Suprapubic skin (tissue), 4 donors: ENCODE results near the gene EMC8. TPM values are rescaled to one million over a fixed set of nuclear protein-coding genes. Genes with fewer than 3 reads are reported as not detected.

ENCODE experiments used
- DNase-seq, 2 donors: peaks; one replicate each; pipeline ENCODE4 v3.0.0-alpha.2; 2019; ENCODE audit warnings: low spot score in 2 of 2
- H3K27ac ChIP-seq: fragments of 200-600 bp; sonication (generic); one replicate; pipeline ENCODE4 v1.5.1; 2019
- H3K27me3 ChIP-seq: fragments of 200-600 bp; sonication (generic); one replicate; pipeline ENCODE4 v1.5.1; 2019
- H3K36me3 ChIP-seq: fragments of 200-600 bp; sonication (generic); one replicate; pipeline ENCODE4 v1.5.1; 2019
- H3K4me1 ChIP-seq: fragments of 200-600 bp; sonication (generic); one replicate; pipeline ENCODE4 v1.5.1; 2019
- H3K4me3 ChIP-seq: fragments of 200-600 bp; sonication (generic); one replicate; pipeline ENCODE4 v1.5.1; 2019; ENCODE audit warnings: mild to moderate bottlenecking
- H3K9me3 ChIP-seq: fragments of 200-600 bp; sonication (generic); one replicate; pipeline ENCODE4 v1.5.1; 2019
- EP300 ChIP-seq: sonication (generic); formaldehyde crosslinking; IDR thresholded peaks from one replicate; pipeline ENCODE4 v1.6.1; 2017; ENCODE audit warnings: antibody characterized with exemption
- POLR2A ChIP-seq, 2 donors: fragments of 450-650 bp; IDR thresholded peaks; one replicate each; pipeline ENCODE4 v1.6.1; 2017; ENCODE audit warnings: antibody characterized with exemption in 2 of 2, mild to moderate bottlenecking in 2 of 2, moderate library complexity in 2 of 2
- POLR2AphosphoS5 ChIP-seq, 3 donors: sonication (generic); formaldehyde crosslinking; IDR thresholded peaks; one replicate each; pipeline ENCODE4 v1.6.1; 2017; ENCODE audit warnings: antibody characterized with exemption in 3 of 3
- WGBS: methylation state at CpG from one replicate; pipeline ENCODE4 v1.1.5; 2018; 5-methylcytosine and 5-hydroxymethylcytosine counted together
- total RNA-seq, 4 donors: library from RNA; depleted of rRNA; stranded (reverse); fragments of >200 nt; gene quantifications; one replicate each; pipeline ENCODE4 v1.1.0, GENCODE V29; 2016
- TF ChIP-seq, protein P1 (sequence below), 2 donors: fragments of 200-600 bp in 1 of 2; fragments of 450-650 bp in 1 of 2; sonication (generic) in 1 of 2; IDR thresholded peaks; one replicate each; pipeline ENCODE4 v1.5.1; 2016 to 2019; ENCODE audit warnings: antibody characterized with exemption in 2 of 2, mild to moderate bottlenecking in 1 of 2, moderate library complexity in 1 of 2

Gene EMC8
- total RNA-seq, 4 donors from 2014 or later = 20.4 to 39.5 (median 23.9) TPM

DNA sequence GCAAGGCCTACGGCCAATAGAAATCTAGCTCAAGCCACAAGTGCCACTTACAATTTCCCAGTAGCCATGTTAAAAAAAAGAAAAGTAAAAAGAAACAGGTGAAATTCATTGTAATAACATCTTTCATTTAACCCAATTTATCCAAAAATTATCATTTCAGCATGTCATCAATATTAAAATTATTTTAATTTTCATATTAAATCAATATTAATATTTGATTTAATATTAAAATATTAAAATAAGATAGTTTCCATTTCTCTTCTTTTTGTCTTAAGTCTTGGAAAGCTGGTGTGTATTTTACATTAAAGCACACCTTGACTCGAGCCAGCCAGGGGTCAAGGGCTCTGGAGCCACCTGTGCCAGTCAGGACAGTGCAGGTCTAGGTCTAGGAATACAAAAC is 35.7 kb downstream of the EMC8 start:
- Histone ChIP-seq H3K36me3 (no peaks in the 10 kb centered on the region), H3K4me1 (no peaks in the 10 kb centered on the region), H3K9me3 (no peaks in the 10 kb centered on the region), H3K27ac (no peak overlapping the region), H3K27me3 (peaks cover 15% of the 10 kb centered on the region), H3K4me3 (no peak overlapping the region)
- DNase-seq = no peak
- WGBS = 91% methylated on average over 2 of the region's 2 CpGs
- TF ChIP-seq EP300 (no peak), POLR2A (IDR thresholded peaks at IDR 0.05) (no peak), POLR2AphosphoS5 (IDR thresholded peaks at IDR 0.05) (no peak)
- TF ChIP-seq, protein P1, sequence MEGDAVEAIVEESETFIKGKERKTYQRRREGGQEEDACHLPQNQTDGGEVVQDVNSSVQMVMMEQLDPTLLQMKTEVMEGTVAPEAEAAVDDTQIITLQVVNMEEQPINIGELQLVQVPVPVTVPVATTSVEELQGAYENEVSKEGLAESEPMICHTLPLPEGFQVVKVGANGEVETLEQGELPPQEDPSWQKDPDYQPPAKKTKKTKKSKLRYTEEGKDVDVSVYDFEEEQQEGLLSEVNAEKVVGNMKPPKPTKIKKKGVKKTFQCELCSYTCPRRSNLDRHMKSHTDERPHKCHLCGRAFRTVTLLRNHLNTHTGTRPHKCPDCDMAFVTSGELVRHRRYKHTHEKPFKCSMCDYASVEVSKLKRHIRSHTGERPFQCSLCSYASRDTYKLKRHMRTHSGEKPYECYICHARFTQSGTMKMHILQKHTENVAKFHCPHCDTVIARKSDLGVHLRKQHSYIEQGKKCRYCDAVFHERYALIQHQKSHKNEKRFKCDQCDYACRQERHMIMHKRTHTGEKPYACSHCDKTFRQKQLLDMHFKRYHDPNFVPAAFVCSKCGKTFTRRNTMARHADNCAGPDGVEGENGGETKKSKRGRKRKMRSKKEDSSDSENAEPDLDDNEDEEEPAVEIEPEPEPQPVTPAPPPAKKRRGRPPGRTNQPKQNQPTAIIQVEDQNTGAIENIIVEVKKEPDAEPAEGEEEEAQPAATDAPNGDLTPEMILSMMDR (IDR thresholded peaks at IDR 0.05) = no peak

DNA sequence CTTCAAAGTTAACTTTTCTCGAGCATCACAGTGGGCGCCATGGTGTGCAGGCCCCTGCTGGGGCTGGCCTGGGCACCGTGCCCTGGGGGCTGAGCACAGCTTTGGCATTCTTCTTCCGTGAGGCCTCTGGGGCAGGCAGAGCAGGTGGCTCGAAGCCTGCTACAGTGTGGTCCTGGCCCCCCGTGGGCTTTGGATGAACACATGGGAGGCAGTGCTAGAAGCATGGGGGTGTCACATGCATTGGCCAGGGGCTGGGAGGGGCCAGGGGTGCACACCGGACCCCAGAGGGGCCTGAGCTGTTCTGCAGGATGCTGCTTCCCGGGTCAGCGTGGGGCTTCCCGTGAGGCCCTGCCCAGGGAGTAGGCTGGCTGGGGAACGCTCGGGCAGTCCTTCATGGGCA is 36.4 kb downstream of the EMC8 start:
- Histone ChIP-seq H3K27ac (no peak overlapping the region), H3K4me1 (no peaks in the 10 kb centered on the region), H3K36me3 (no peaks in the 10 kb centered on the region), H3K9me3 (no peaks in the 10 kb centered on the region), H3K27me3 (peaks cover 15% of the 10 kb centered on the region), H3K4me3 (no peak overlapping the region)
- DNase-seq = no peak
- 99% methylated on average over 10 of the region's 12 CpGs for WGBS
- TF ChIP-seq POLR2A (IDR thresholded peaks at IDR 0.05) (no peak), POLR2AphosphoS5 (IDR thresholded peaks at IDR 0.05) (no peak), EP300 (no peak)
- TF ChIP-seq, protein P1 (IDR thresholded peaks at IDR 0.05) = no peak

DNA sequence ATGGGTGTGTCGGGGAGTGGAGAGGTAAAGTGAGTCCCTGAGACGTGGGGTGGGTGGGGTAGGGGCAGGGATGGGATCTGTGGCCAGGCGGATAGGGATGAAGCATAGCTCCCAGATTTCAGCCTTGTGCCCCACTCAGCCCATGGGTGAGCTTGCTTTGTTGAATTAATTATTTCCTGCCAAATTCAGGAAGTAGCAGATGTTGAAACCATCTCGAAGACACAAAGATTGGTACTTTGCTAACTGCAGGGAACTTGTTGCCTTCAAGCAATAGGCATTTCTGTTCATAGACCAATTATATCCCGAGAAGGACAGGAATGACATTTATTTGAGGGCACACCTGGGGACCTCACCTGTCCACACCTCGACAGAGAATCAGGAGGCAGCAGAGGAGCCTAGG is 37.5 kb downstream of the EMC8 start:
- no peaks in the 10 kb centered on the region for H3K36me3 ChIP-seq
- H3K27me3 ChIP-seq = peaks cover 15% of the 10 kb centered on the region
- TF ChIP-seq POLR2AphosphoS5 (IDR thresholded peaks at IDR 0.05) (no peak), EP300 (no peak), POLR2A (IDR thresholded peaks at IDR 0.05) (no peak)
- TF ChIP-seq, protein P1 (IDR thresholded peaks at IDR 0.05) = no peak
- H3K4me1 ChIP-seq = no peaks in the 10 kb centered on the region
- H3K27ac ChIP-seq = no peak overlapping the region
- WGBS = 58% methylated on average over 6 of the region's 6 CpGs
- no peak overlapping the region for H3K4me3 ChIP-seq
- no peaks in the 10 kb centered on the region for H3K9me3 ChIP-seq
- no peak for DNase-seq

- Histone ChIP-seq H3K36me3 (no peaks in the 10 kb centered on the region), H3K27me3 (peaks cover 9% of the 10 kb centered on the region), H3K4me3 (no peak overlapping the region), H3K4me1 (no peaks in the 10 kb centered on the region), H3K9me3 (no peaks in the 10 kb centered on the region), H3K27ac (no peak overlapping the region)
- WGBS = 65% methylated on average over 20 of the region's 20 CpGs
- TF ChIP-seq POLR2AphosphoS5 (IDR thresholded peaks at IDR 0.05) = no peak
- TF ChIP-seq, protein P1 (IDR thresholded peaks at IDR 0.05) = peak; percentile 5 to 26
- DNase-seq = no peak
Observed at GRCh38 chr16:85759631-85760419, 39.5 kb downstream of the EMC8 start.

DNA sequence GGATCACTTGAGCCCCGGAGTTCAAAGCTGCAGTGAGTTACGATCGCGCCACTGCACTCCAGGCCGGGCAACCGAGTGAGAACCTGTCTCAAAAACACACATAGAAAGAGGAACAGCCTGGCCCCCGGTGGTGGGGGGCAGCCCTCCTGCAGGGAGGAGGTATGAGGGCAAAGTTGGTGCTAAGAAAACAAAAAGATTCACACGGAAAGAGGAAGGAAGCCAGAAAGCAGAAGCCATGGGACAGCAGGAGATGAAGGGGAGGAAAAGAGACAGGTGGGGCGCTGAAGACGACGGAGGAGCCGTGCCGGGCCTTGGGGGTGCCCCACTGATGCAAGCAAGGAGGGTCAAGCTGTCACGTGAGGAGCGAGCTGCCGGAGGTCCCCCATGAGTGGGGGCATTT is 40.2 kb downstream of the EMC8 start:
- H3K36me3 ChIP-seq = no peaks in the 10 kb centered on the region
- H3K9me3 ChIP-seq = no peaks in the 10 kb centered on the region
- H3K27me3 ChIP-seq = peaks cover 8% of the 10 kb centered on the region
- peaks cover 6% of the 10 kb centered on the region for H3K4me1 ChIP-seq
- no peak for DNase-seq
- 63% methylated on average over 16 of the region's 16 CpGs for WGBS
- H3K4me3 ChIP-seq = no peak overlapping the region
- H3K27ac ChIP-seq = no peak overlapping the region
- TF ChIP-seq POLR2A (IDR thresholded peaks at IDR 0.05) (no peak), EP300 (no peak)
